DOHH2 (cell line): ENCODE results near the gene PPP1R13B.

ENCODE experiments used
- EZH2phosphoT487 ChIP-seq: fragments of 200-600 bp; sonication (generic); IDR thresholded peaks from 2 replicates; pipeline ENCODE4 v1.6.1; 2017; ENCODE audit warnings: borderline replicate concordance, mild to moderate bottlenecking, antibody characterized with exemption, low read length, moderate library complexity, mixed read lengths
- TF ChIP-seq, protein P1 (sequence below): fragments of 200-600 bp; sonication (generic); IDR thresholded peaks from one replicate; pipeline ENCODE4 v1.5.1; 2014; ENCODE audit warnings: antibody characterized with exemption, mild to moderate bottlenecking, low read depth, low read length; ENCODE audit not compliant: poor library complexity, severe bottlenecking

DNA sequence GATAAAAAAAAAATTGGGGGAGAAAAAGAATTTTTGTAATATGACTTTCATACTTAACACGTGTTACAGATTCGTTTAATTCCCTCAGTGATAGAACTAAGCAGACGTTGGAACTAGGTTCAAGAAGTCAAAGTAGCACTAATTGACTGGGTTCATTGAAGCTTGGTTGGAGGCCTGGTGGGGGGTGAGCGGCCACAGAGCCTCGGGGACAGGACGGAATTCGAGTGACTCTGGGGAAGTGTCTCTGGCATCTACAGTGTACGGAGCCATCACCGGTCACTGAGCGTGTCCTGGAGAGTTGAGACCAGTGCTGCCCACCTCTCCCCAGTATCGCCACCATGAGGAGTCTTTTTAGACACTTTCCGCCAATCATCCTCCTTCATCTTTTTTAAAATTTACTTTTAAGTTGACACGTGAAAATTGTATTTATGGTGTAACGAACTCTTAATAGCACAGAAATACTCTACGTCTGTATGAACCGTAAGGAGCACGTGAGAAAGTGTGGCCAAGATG is 130.4 kb downstream of the PPP1R13B start:
- TF ChIP-seq, protein P1, sequence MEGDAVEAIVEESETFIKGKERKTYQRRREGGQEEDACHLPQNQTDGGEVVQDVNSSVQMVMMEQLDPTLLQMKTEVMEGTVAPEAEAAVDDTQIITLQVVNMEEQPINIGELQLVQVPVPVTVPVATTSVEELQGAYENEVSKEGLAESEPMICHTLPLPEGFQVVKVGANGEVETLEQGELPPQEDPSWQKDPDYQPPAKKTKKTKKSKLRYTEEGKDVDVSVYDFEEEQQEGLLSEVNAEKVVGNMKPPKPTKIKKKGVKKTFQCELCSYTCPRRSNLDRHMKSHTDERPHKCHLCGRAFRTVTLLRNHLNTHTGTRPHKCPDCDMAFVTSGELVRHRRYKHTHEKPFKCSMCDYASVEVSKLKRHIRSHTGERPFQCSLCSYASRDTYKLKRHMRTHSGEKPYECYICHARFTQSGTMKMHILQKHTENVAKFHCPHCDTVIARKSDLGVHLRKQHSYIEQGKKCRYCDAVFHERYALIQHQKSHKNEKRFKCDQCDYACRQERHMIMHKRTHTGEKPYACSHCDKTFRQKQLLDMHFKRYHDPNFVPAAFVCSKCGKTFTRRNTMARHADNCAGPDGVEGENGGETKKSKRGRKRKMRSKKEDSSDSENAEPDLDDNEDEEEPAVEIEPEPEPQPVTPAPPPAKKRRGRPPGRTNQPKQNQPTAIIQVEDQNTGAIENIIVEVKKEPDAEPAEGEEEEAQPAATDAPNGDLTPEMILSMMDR: no peak
- no peak for TF ChIP-seq EZH2phosphoT487
